OCI-LY7 (cell line): ENCODE data around the gene SIX1. TPM values are rescaled to one million over a fixed set of nuclear protein-coding genes. Genes with fewer than 3 reads are reported as not detected.

Source experiments
- BruUV-seq: library from RNA; stranded (reverse); fragments of 400-500 nt; replicated peaks from 2 replicates; lab custom pipeline; 2021; lab: Mats Ljungman, UMichigan
- CTCF ChIA-PET: fragments of 300-600 bp; sonication (Branson Sonifier 250); formaldehyde crosslinking; loops from one replicate; lab custom pipeline; 2022; ENCODE audit warnings: antibody characterized with exemption; ENCODE audit not compliant: unreplicated experiment; lab: Charles Lee
- POLR2A ChIA-PET: fragments of 300-600 bp; sonication (Branson Sonifier 250); formaldehyde crosslinking; loops from one replicate; lab custom pipeline; 2022; ENCODE audit warnings: antibody characterized with exemption; lab: Charles Lee
- DNase-seq: peaks from one replicate; pipeline ENCODE4 v3.0.0-alpha.2; 2015; ENCODE audit warnings: low spot score
- H2AFZ ChIP-seq: fragments of 200-600 bp; sonication (generic), shearing (Covaris generic); 2 replicates; pipeline ENCODE4 v1.6.1; 2014; ENCODE audit warnings: mild to moderate bottlenecking, antibody characterized with exemption, low read length, moderate library complexity
- H3K27ac ChIP-seq: fragments of 200-600 bp; sonication (generic); 2 replicates; pipeline ENCODE4 v1.5.1; 2014; ENCODE audit warnings: mixed run types, low read depth, mild to moderate bottlenecking, moderate library complexity, low read length, inconsistent platforms; ENCODE audit not compliant: poor library complexity, severe bottlenecking
- H3K36me3 ChIP-seq: fragments of 200-600 bp; sonication (generic); 2 replicates; pipeline ENCODE4 v1.6.1; 2014; ENCODE audit warnings: mild to moderate bottlenecking, antibody characterized with exemption, low read length, moderate library complexity, mixed read lengths; ENCODE audit not compliant: insufficient read depth
- H3K4me1 ChIP-seq: fragments of 200-600 bp; sonication (generic); 2 replicates; pipeline ENCODE4 v1.5.1; 2014; ENCODE audit warnings: mild to moderate bottlenecking, low read length; ENCODE audit not compliant: insufficient read depth, poor library complexity, severe bottlenecking
- H3K4me2 ChIP-seq: fragments of 200-600 bp; sonication (generic); 2 replicates; pipeline ENCODE4 v1.6.1; 2014; ENCODE audit warnings: mild to moderate bottlenecking, low read length
- H3K4me3 ChIP-seq: fragments of 200-600 bp; sonication (generic); 2 replicates; pipeline ENCODE4 v1.5.1; 2014; ENCODE audit warnings: mild to moderate bottlenecking, low read depth, low read length; ENCODE audit not compliant: poor library complexity, severe bottlenecking
- H3K79me2 ChIP-seq: fragments of 200-600 bp; sonication (generic); 2 replicates; pipeline ENCODE4 v1.6.1; 2016; ENCODE audit warnings: low read depth, mild to moderate bottlenecking, low read length, moderate library complexity, mixed read lengths; ENCODE audit not compliant: insufficient read depth
- H3K9me2 ChIP-seq: fragments of 200-600 bp; sonication (generic); 2 replicates; pipeline ENCODE4 v1.6.1; 2016; ENCODE audit warnings: mild to moderate bottlenecking, low read length, mixed read lengths; ENCODE audit not compliant: insufficient read depth
- H3K9me3 ChIP-seq: fragments of 200-600 bp; sonication (generic); 2 replicates; pipeline ENCODE4 v1.6.1; 2014; ENCODE audit warnings: mild to moderate bottlenecking, mixed run types, low read length, mixed read lengths
- H4K20me1 ChIP-seq: fragments of 200-600 bp; sonication (generic); 2 replicates; pipeline ENCODE4 v1.6.1; 2014; ENCODE audit warnings: mild to moderate bottlenecking, antibody characterized with exemption, low read length, moderate library complexity, mixed read lengths; ENCODE audit not compliant: insufficient read depth
- EZH2phosphoT487 ChIP-seq: fragments of 200-600 bp; sonication (generic); IDR thresholded peaks from 2 replicates; pipeline ENCODE4 v1.6.1; 2018; ENCODE audit warnings: low read depth, borderline replicate concordance, mild to moderate bottlenecking, mixed run types, antibody characterized with exemption, low read length, moderate library complexity, mixed read lengths
- intact Hi-C: fragments of 100-400 bp; cut with micrococcal nuclease; formaldehyde crosslinking; loops from one replicate; pipeline ENCODE4 v1.10.0; 2022; ENCODE audit not compliant: unreplicated experiment
- total RNA-seq, 2 experiments: library from RNA; depleted of rRNA in 1 of 2; stranded (reverse); fragments of >200 nt in 1 of 2; shearing (Covaris generic) in 1 of 2; gene quantifications; 2 replicates each; pipeline ENCODE4 v1.2.3, GENCODE V29; 2014 to 2022
- TF ChIP-seq, protein P1 (sequence below): fragments of 200-600 bp; sonication (generic); conservative IDR thresholded peaks from 2 replicates; pipeline ENCODE4 v1.5.1; 2014; ENCODE audit warnings: mild to moderate bottlenecking, antibody characterized with exemption, low read length, moderate library complexity, mixed read lengths

The SIX1 gene
- total RNA-seq, 2 experiments from 2014 or later = 0.35 to 2.9 TPM

- Histone ChIP-seq H3K36me3 (no peaks in the 10 kb centered on the region), H4K20me1 (no peaks in the 10 kb centered on the region), H3K27ac (no peak overlapping the region), H2AFZ (no peak overlapping the region), H3K4me1 (no peaks in the 10 kb centered on the region), H3K4me3 (no peak overlapping the region), H3K9me3 (no peaks in the 10 kb centered on the region), H3K4me2 (no peak overlapping the region), H3K9me2 (no peaks in the 10 kb centered on the region), H3K79me2 (no peaks in the 10 kb centered on the region)
- ChIA-PET CTCF (no interaction called here), POLR2A (no interaction called here)
- TF ChIP-seq, protein P1, sequence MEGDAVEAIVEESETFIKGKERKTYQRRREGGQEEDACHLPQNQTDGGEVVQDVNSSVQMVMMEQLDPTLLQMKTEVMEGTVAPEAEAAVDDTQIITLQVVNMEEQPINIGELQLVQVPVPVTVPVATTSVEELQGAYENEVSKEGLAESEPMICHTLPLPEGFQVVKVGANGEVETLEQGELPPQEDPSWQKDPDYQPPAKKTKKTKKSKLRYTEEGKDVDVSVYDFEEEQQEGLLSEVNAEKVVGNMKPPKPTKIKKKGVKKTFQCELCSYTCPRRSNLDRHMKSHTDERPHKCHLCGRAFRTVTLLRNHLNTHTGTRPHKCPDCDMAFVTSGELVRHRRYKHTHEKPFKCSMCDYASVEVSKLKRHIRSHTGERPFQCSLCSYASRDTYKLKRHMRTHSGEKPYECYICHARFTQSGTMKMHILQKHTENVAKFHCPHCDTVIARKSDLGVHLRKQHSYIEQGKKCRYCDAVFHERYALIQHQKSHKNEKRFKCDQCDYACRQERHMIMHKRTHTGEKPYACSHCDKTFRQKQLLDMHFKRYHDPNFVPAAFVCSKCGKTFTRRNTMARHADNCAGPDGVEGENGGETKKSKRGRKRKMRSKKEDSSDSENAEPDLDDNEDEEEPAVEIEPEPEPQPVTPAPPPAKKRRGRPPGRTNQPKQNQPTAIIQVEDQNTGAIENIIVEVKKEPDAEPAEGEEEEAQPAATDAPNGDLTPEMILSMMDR = no peak
- TF ChIP-seq EZH2phosphoT487 = no peak
- intact Hi-C loops = no loop called here
- no peak for DNase-seq
- BruUV-seq = no TSS peak
These were observed 1.2 kb upstream of the SIX1 start for GRCh38 chr14:60650373-60650961.

DNA sequence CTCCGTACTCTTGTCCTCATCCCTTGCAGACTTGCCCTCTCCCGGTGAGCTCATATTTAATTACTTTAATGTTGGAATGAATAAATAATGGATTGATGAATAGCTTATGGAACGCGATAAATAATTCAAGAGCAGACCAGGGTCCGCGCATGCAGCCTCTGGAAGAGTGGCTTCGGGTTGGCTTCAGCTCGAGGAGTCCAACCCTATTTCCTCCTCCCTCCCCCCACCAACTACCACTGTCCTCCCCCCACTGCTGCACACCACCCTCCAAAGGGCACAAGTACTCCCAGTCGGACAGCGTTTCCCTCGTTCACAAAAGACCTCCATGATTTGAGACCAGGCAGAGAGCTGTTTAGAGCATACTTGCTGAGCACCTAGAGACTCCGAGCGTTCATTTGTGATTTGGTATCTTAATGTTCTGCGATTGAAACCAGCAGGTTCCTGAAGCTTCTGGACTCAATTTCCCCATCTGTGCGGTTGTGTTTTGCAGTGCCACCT is 647 bp upstream of the SIX1 start:
- POLR2A ChIA-PET = no interaction called here
- BruUV-seq = no TSS peak
- Histone ChIP-seq H3K79me2 (no peaks in the 10 kb centered on the region), H3K27ac (no peak overlapping the region), H3K9me3 (no peaks in the 10 kb centered on the region), H3K36me3 (no peaks in the 10 kb centered on the region), H4K20me1 (no peaks in the 10 kb centered on the region), H3K9me2 (no peaks in the 10 kb centered on the region), H2AFZ (no peak overlapping the region), H3K4me3 (no peak overlapping the region), H3K4me2 (no peak overlapping the region), H3K4me1 (no peaks in the 10 kb centered on the region)
- intact Hi-C loops = no loop called here
- CTCF ChIA-PET = no interaction called here
- no peak for TF ChIP-seq EZH2phosphoT487
- TF ChIP-seq, protein P1 = no peak
- DNase-seq = no peak

- Histone ChIP-seq H3K36me3 (no peaks in the 10 kb centered on the region), H3K27ac (no peak overlapping the region), H3K79me2 (no peaks in the 10 kb centered on the region), H3K9me2 (no peaks in the 10 kb centered on the region), H4K20me1 (no peaks in the 10 kb centered on the region), H3K4me1 (no peaks in the 10 kb centered on the region), H2AFZ (no peak overlapping the region), H3K9me3 (no peaks in the 10 kb centered on the region), H3K4me3 (no peak overlapping the region), H3K4me2 (no peak overlapping the region)
- ChIA-PET CTCF (no interaction called here), POLR2A (no interaction called here)
- no peak for DNase-seq
- no TSS peak for BruUV-seq
- intact Hi-C loops = no loop called here
- no peak for TF ChIP-seq EZH2phosphoT487
- TF ChIP-seq, protein P1 = no peak
These were observed 886 bp downstream of the SIX1 start for GRCh38 chr14:60648249-60648933.
